ENCODE data around the gene PPTC7. TPM values are rescaled to one million over a fixed set of nuclear protein-coding genes. Genes with fewer than 3 reads are reported as not detected.
"Not testable (repeated sequence)": the region's sequence is repeated elsewhere in the genome, so short reads cannot be mapped to it uniquely, and the experiment has no call there.

The PPTC7 gene
- total RNA-seq, 1 donor from 2014 or later, result 58.4 TPM

DNA sequence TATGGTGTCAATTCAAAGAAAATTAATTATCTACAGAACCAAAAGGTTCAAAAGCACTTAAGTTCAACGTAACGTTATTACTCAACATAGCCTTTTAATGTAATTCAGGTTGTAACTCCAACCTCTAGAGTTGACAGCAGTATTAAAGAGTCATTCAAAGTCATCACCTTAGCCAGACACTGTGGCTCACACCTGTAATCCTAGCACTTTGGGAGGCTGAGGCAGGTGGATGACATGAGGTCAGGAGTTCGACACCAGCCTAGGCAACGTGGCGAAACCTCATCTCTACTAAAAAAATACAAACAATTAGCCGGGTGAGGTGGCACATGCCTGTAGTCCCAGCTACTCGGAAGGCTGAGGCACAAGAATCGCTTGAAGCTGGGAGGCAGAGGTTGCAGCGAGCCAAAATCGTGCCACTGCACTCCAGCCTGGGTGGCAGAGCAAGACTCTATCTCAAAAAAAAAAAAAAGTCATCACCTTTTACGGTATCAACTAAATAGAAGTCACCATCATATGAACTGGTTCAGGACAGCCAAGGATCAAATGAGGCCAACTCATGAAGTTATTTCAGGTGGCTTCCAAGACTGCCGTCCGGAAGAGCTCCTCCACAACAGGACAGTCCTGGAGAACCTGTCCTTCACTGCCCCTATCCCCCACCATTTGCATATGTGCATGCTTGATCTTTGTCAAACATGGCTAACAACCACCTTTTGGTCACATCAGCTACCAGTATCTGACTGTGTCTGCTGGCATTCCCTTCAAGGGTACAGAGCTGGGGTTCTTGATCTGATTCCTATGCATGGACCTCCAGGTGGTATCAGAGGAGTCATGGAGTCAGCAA is 4.2 kb downstream of the PPTC7 start:
- peaks cover 63% of the 10 kb centered on the region for H3K4me1 Mint-ChIP-seq
- intact Hi-C loops (cut with micrococcal nuclease), result loop anchor here (1.0 to 5.0 kb wide), 5 partner anchors 17 to 582 kb away; partner anchors contain the start of genes ANKRD13A and GIT2
- peak; percentile 70 for DNase-seq
- peak overlapping the region; percentile 97 for H3K27ac Mint-ChIP-seq
- H3K36me3 Mint-ChIP-seq (ENCODE audit: low read depth), result peaks cover 24% of the 10 kb centered on the region
- peak overlapping the region; percentile 98 for H3K4me3 Mint-ChIP-seq
- no peaks in the 10 kb centered on the region for H3K27me3 Mint-ChIP-seq
- H3K9me3 Mint-ChIP-seq, result no peaks in the 10 kb centered on the region

- peaks cover 27% of the 10 kb centered on the region for H3K36me3 Mint-ChIP-seq (ENCODE audit: low read depth)
- H3K27me3 Mint-ChIP-seq, result no peaks in the 10 kb centered on the region
- H3K9me3 Mint-ChIP-seq, result no peaks in the 10 kb centered on the region
- intact Hi-C loops (cut with micrococcal nuclease), result loop anchor here (1.0 to 5.0 kb wide), 5 partner anchors 16 to 581 kb away; partner anchors contain the start of genes ANKRD13A and GIT2
- H3K4me1 Mint-ChIP-seq, result peaks cover 59% of the 10 kb centered on the region
- DNase-seq, result peak; percentile 87
- H3K27ac Mint-ChIP-seq, result peak overlapping the region; percentile 97
- peak overlapping the region; percentile 98 for H3K4me3 Mint-ChIP-seq
Measured at GRCh38 chr12:110577864-110578693, 5.0 kb downstream of the PPTC7 start.

- Mint-ChIP-seq H3K27ac (peak overlapping the region; percentile 76), H3K4me3 (peak overlapping the region; percentile 37), H3K36me3 (ENCODE audit: low read depth) (peaks cover 34% of the 10 kb centered on the region), H3K9me3 (peaks cover 5% of the 10 kb centered on the region), H3K27me3 (no peaks in the 10 kb centered on the region), H3K4me1 (peaks cover 59% of the 10 kb centered on the region)
- intact Hi-C loops (cut with micrococcal nuclease), result loop anchor here (5.0 kb wide), 1 partner anchor 579 kb away; the partner anchor contains the start of genes ANKRD13A and GIT2
- DNase-seq, result no peak
Measured at GRCh38 chr12:110576504-110576903, 6.6 kb downstream of the PPTC7 start.

GRCh38 chr12:110575326-110575725 is 7.8 kb downstream of the PPTC7 start:
- H3K27me3 Mint-ChIP-seq, result no peaks in the 10 kb centered on the region
- H3K27ac Mint-ChIP-seq, result peak overlapping the region; percentile 67
- peak overlapping the region; percentile 34 for H3K4me3 Mint-ChIP-seq
- peaks cover 32% of the 10 kb centered on the region for H3K36me3 Mint-ChIP-seq (ENCODE audit: low read depth)
- peaks cover 6% of the 10 kb centered on the region for H3K9me3 Mint-ChIP-seq
- DNase-seq, result no peak
- peaks cover 50% of the 10 kb centered on the region for H3K4me1 Mint-ChIP-seq
- intact Hi-C loops (cut with micrococcal nuclease), result loop anchor here (5.0 kb wide), 1 partner anchor 578 kb away; the partner anchor contains the start of genes ANKRD13A and GIT2

DNA sequence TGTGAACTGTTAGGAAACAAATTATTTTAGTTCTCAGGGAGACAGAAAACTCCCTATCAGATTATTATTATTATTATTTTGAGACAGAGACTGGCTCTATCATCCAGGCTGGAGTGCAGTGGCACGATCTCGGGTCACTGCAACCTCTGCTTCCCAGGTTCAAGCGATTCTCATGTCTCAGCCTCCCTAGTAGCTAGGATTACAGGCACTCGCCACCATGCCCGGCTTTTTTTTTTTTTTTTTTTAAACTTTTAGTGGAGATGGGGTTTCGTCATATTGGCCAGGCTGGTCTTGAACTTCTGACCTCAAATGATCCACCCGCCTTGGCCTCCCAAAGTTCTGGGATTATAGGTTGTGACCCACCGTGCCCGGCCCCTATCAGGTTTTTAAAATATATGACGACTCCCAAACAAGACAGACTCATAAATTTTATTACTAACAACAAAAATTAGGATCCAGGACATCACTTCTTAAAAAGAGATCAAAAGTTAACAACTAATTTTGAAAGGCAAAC is 8.3 kb downstream of the PPTC7 start:
- intact Hi-C loops (cut with micrococcal nuclease), result loop anchor here (5.0 kb wide), 1 partner anchor 577 kb away; the partner anchor contains the start of genes ANKRD13A and GIT2
- peaks cover 49% of the 10 kb centered on the region for H3K4me1 Mint-ChIP-seq
- not testable (repeated sequence) for H3K27ac Mint-ChIP-seq

GRCh38 chr12:110574044-110574443 is 9.1 kb downstream of the PPTC7 start:
- Mint-ChIP-seq H3K27me3 (no peaks in the 10 kb centered on the region), H3K36me3 (ENCODE audit: low read depth) (peaks cover 32% of the 10 kb centered on the region), H3K9me3 (peaks cover 9% of the 10 kb centered on the region), H3K4me1 (peaks cover 46% of the 10 kb centered on the region), H3K27ac (no peak overlapping the region), H3K4me3 (no peak overlapping the region)
- intact Hi-C loops (cut with micrococcal nuclease), result no loop called here
- DNase-seq, result no peak

More for the DNA sequence above, 8.3 kb downstream of the PPTC7 start:
- DNase-seq, H3K4me3 Mint-ChIP-seq, H3K27me3 Mint-ChIP-seq, H3K9me3 Mint-ChIP-seq: not testable (repeated sequence)
- peaks cover 30% of the 10 kb centered on the region for H3K36me3 Mint-ChIP-seq (ENCODE audit: low read depth)

GRCh38 chr12:110570798-110571197 is 12.3 kb downstream of the PPTC7 start:
- H3K4me1 Mint-ChIP-seq, result peaks cover 43% of the 10 kb centered on the region
- intact Hi-C loops (cut with micrococcal nuclease); DNase-seq; H3K9me3 Mint-ChIP-seq; H3K27ac Mint-ChIP-seq; H3K4me3 Mint-ChIP-seq; H3K27me3 Mint-ChIP-seq: not testable (repeated sequence)
- peaks cover 42% of the 10 kb centered on the region for H3K36me3 Mint-ChIP-seq (ENCODE audit: low read depth)

- Mint-ChIP-seq H3K4me1 (peaks cover 42% of the 10 kb centered on the region), H3K4me3 (peak overlapping the region; percentile 14), H3K27ac (peak overlapping the region; percentile 83), H3K36me3 (ENCODE audit: low read depth) (peaks cover 46% of the 10 kb centered on the region)
- intact Hi-C loops (cut with micrococcal nuclease); H3K9me3 Mint-ChIP-seq; DNase-seq; H3K27me3 Mint-ChIP-seq: not testable (repeated sequence)
Measured at GRCh38 chr12:110569838-110570237, 13.3 kb downstream of the PPTC7 start.

GRCh38 chr12:110568752-110569151 is 14.4 kb downstream of the PPTC7 start:
- no peak for DNase-seq
- H3K27ac Mint-ChIP-seq, result no peak overlapping the region
- H3K4me3 Mint-ChIP-seq, result no peak overlapping the region
- peaks cover 48% of the 10 kb centered on the region for H3K36me3 Mint-ChIP-seq (ENCODE audit: low read depth)
- intact Hi-C loops (cut with micrococcal nuclease), result no loop called here
- H3K9me3 Mint-ChIP-seq, result peaks cover 9% of the 10 kb centered on the region
- H3K4me1 Mint-ChIP-seq, result peaks cover 47% of the 10 kb centered on the region
- no peaks in the 10 kb centered on the region for H3K27me3 Mint-ChIP-seq

- Mint-ChIP-seq H3K27ac (no peak overlapping the region), H3K4me3 (no peak overlapping the region), H3K9me3 (peaks cover 9% of the 10 kb centered on the region), H3K36me3 (ENCODE audit: low read depth) (peaks cover 40% of the 10 kb centered on the region), H3K4me1 (peaks cover 49% of the 10 kb centered on the region), H3K27me3 (no peaks in the 10 kb centered on the region)
- DNase-seq, result no peak
- intact Hi-C loops (cut with micrococcal nuclease), result no loop called here
Measured at GRCh38 chr12:110566993-110567392, 16.1 kb downstream of the PPTC7 start.

GRCh38 chr12:110565894-110566871 is 16.9 kb downstream of the PPTC7 start:
- H3K27me3 Mint-ChIP-seq, result no peaks in the 10 kb centered on the region
- DNase-seq, result no peak
- H3K4me3 Mint-ChIP-seq, result no peak overlapping the region
- H3K4me1 Mint-ChIP-seq, result peaks cover 52% of the 10 kb centered on the region
- H3K9me3 Mint-ChIP-seq, result peaks cover 3% of the 10 kb centered on the region
- intact Hi-C loops (cut with micrococcal nuclease), result no loop called here
- H3K27ac Mint-ChIP-seq, result peak overlapping the region; percentile 8
- peaks cover 33% of the 10 kb centered on the region for H3K36me3 Mint-ChIP-seq (ENCODE audit: low read depth)

GRCh38 chr12:110564471-110564991 is 18.6 kb downstream of the PPTC7 start:
- Mint-ChIP-seq H3K4me3 (no peak overlapping the region), H3K4me1 (peaks cover 58% of the 10 kb centered on the region), H3K9me3 (no peaks in the 10 kb centered on the region)

More at GRCh38 chr12:110564471-110564991, 18.6 kb downstream of the PPTC7 start:
- H3K36me3 Mint-ChIP-seq (ENCODE audit: low read depth), result peaks cover 34% of the 10 kb centered on the region
- intact Hi-C loops (cut with micrococcal nuclease), result no loop called here
- H3K27ac Mint-ChIP-seq, result peak overlapping the region; percentile 80
- no peaks in the 10 kb centered on the region for H3K27me3 Mint-ChIP-seq
- no peak for DNase-seq
